ENCODE results near the gene TNFSF12. TPM values are rescaled to one million over a fixed set of nuclear protein-coding genes. Genes with fewer than 3 reads are reported as not detected.

The TNFSF12 gene
- total RNA-seq, 2 experiments from 2014 or later = not detected

GRCh38 chr17:7502171-7502847 is 46.5 kb upstream of the TNFSF12 start:
- H4K20me1 ChIP-seq (ENCODE audit: insufficient read depth, low read length) = no peaks in the 10 kb centered on the region
- no peak overlapping the region for H3K27ac ChIP-seq (ENCODE audit: low read depth, low read length, poor library complexity, severe bottlenecking)
- H2AFZ ChIP-seq (ENCODE audit: low read length) = no peak overlapping the region
- H3K36me3 ChIP-seq (ENCODE audit: insufficient read depth, low read length) = peaks cover 95% of the 10 kb centered on the region
- H3K4me1 ChIP-seq (ENCODE audit: insufficient read depth, low read length, poor library complexity, severe bottlenecking) = no peaks in the 10 kb centered on the region
- ChIA-PET CTCF (ENCODE audit: unreplicated experiment) (no interaction called here), POLR2A (no interaction called here)
- H3K9me3 ChIP-seq (ENCODE audit: low read length) = no peaks in the 10 kb centered on the region
- H3K9me2 ChIP-seq (ENCODE audit: insufficient read depth, low read length) = no peaks in the 10 kb centered on the region
- intact Hi-C loops (cut with micrococcal nuclease; ENCODE audit: unreplicated experiment) = no loop called here
- no peak overlapping the region for H3K4me3 ChIP-seq (ENCODE audit: low read depth, low read length, poor library complexity, severe bottlenecking)
- no peaks in the 10 kb centered on the region for H3K79me2 ChIP-seq (ENCODE audit: insufficient read depth, low read depth, low read length)
- H3K4me2 ChIP-seq (ENCODE audit: low read length) = no peak overlapping the region
- no peak for TF ChIP-seq CTCF (conservative IDR thresholded peaks at IDR 0.05; ENCODE audit: low read length)
- no peak for TF ChIP-seq EZH2phosphoT487 (IDR thresholded peaks at IDR 0.05; ENCODE audit: borderline replicate concordance, low read depth, low read length)
- BruUV-seq (replicated peaks) = no TSS peak
- no peak for DNase-seq (ENCODE audit: low spot score)

- no peak for DNase-seq (ENCODE audit: low spot score)
- Histone ChIP-seq H3K4me1 (ENCODE audit: insufficient read depth, low read length, poor library complexity, severe bottlenecking) (no peaks in the 10 kb centered on the region), H3K9me2 (ENCODE audit: insufficient read depth, low read length) (no peaks in the 10 kb centered on the region), H3K27ac (ENCODE audit: low read depth, low read length, poor library complexity, severe bottlenecking) (no peak overlapping the region), H3K79me2 (ENCODE audit: insufficient read depth, low read depth, low read length) (no peaks in the 10 kb centered on the region), H3K36me3 (ENCODE audit: insufficient read depth, low read length) (peaks cover 95% of the 10 kb centered on the region), H3K9me3 (ENCODE audit: low read length) (no peaks in the 10 kb centered on the region), H4K20me1 (ENCODE audit: insufficient read depth, low read length) (no peaks in the 10 kb centered on the region), H3K4me3 (ENCODE audit: low read depth, low read length, poor library complexity, severe bottlenecking) (no peak overlapping the region), H2AFZ (ENCODE audit: low read length) (no peak overlapping the region), H3K4me2 (ENCODE audit: low read length) (no peak overlapping the region)
- POLR2A ChIA-PET = no interaction called here
- BruUV-seq (replicated peaks) = no TSS peak
- intact Hi-C loops (cut with micrococcal nuclease; ENCODE audit: unreplicated experiment) = no loop called here
- TF ChIP-seq EZH2phosphoT487 (IDR thresholded peaks at IDR 0.05; ENCODE audit: borderline replicate concordance, low read depth, low read length) (no peak), CTCF (conservative IDR thresholded peaks at IDR 0.05; ENCODE audit: low read length) (peak; percentile 51)
- CTCF ChIA-PET (ENCODE audit: unreplicated experiment) = no interaction called here
These were observed 45.9 kb upstream of the TNFSF12 start for GRCh38 chr17:7502987-7503386.

- Histone ChIP-seq H4K20me1 (ENCODE audit: insufficient read depth, low read length) (no peaks in the 10 kb centered on the region), H3K4me1 (ENCODE audit: insufficient read depth, low read length, poor library complexity, severe bottlenecking) (no peaks in the 10 kb centered on the region), H3K4me2 (ENCODE audit: low read length) (no peak overlapping the region), H2AFZ (ENCODE audit: low read length) (no peak overlapping the region), H3K9me3 (ENCODE audit: low read length) (no peaks in the 10 kb centered on the region), H3K27ac (ENCODE audit: low read depth, low read length, poor library complexity, severe bottlenecking) (no peak overlapping the region), H3K79me2 (ENCODE audit: insufficient read depth, low read depth, low read length) (no peaks in the 10 kb centered on the region), H3K9me2 (ENCODE audit: insufficient read depth, low read length) (no peaks in the 10 kb centered on the region), H3K4me3 (ENCODE audit: low read depth, low read length, poor library complexity, severe bottlenecking) (no peak overlapping the region), H3K36me3 (ENCODE audit: insufficient read depth, low read length) (peaks cover 95% of the 10 kb centered on the region)
- ChIA-PET POLR2A (no interaction called here), CTCF (ENCODE audit: unreplicated experiment) (no interaction called here)
- TF ChIP-seq CTCF (conservative IDR thresholded peaks at IDR 0.05; ENCODE audit: low read length) (no peak), EZH2phosphoT487 (IDR thresholded peaks at IDR 0.05; ENCODE audit: borderline replicate concordance, low read depth, low read length) (no peak)
- intact Hi-C loops (cut with micrococcal nuclease; ENCODE audit: unreplicated experiment) = no loop called here
- BruUV-seq (replicated peaks) = no TSS peak
- no peak for DNase-seq (ENCODE audit: low spot score)
These were observed 45.3 kb upstream of the TNFSF12 start for GRCh38 chr17:7503521-7503920.
